HG03442 (cell line): ENCODE results near the gene DLG3.

Experiments
- ATAC-seq: cut with Tn5 transposase; IDR thresholded peaks from one replicate; pipeline ENCODE4 v1.9.1; 2021; ENCODE audit warnings: mild to moderate bottlenecking, moderate library complexity; ENCODE audit not compliant: unreplicated experiment

DLG3 gene

GRCh38 chrX:70437011-70437410 is 7.6 kb upstream of the DLG3 start:
- no peak for ATAC-seq

- ATAC-seq = no peak
Observed at GRCh38 chrX:70437921-70438665, 6.5 kb upstream of the DLG3 start.

- ATAC-seq = peak; percentile 31
Observed at GRCh38 chrX:70439016-70439415, 5.6 kb upstream of the DLG3 start.

- ATAC-seq = no peak
Observed at GRCh38 chrX:70442224-70442623, 2.4 kb upstream of the DLG3 start.

GRCh38 chrX:70444946-70445656 is 466 bp downstream of the DLG3 start:
- ATAC-seq = no peak

GRCh38 chrX:70445951-70446350 is 1.3 kb downstream of the DLG3 start:
- no peak for ATAC-seq

- no peak for ATAC-seq
Observed at GRCh38 chrX:70446380-70447350, 2.0 kb downstream of the DLG3 start.

- no peak for ATAC-seq
Observed at GRCh38 chrX:70449457-70449966, 4.9 kb downstream of the DLG3 start.

- peak; percentile 49 for ATAC-seq
Observed at GRCh38 chrX:70452143-70452733, 7.6 kb downstream of the DLG3 start.

- ATAC-seq = no peak
Observed at GRCh38 chrX:70453024-70453618, 8.5 kb downstream of the DLG3 start.

- ATAC-seq = peak; percentile 41
Observed at GRCh38 chrX:70454441-70455365, 10.1 kb downstream of the DLG3 start.

- ATAC-seq = no peak
Observed at GRCh38 chrX:70455366-70456202, 10.9 kb downstream of the DLG3 start.

- ATAC-seq = no peak
Observed at GRCh38 chrX:70456256-70456655, 11.6 kb downstream of the DLG3 start.

- no peak for ATAC-seq
Observed at GRCh38 chrX:70461026-70461425, 16.4 kb downstream of the DLG3 start.

GRCh38 chrX:70464051-70464450 is 19.4 kb downstream of the DLG3 start:
- ATAC-seq = no peak

GRCh38 chrX:70466968-70467367 is 22.3 kb downstream of the DLG3 start:
- no peak for ATAC-seq

GRCh38 chrX:70468709-70469108 is 24.1 kb downstream of the DLG3 start:
- no peak for ATAC-seq

GRCh38 chrX:70470850-70471289 is 26.2 kb downstream of the DLG3 start:
- ATAC-seq = peak; percentile 69
